Esophagus muscularis mucosa (tissue), 4 donors: ENCODE data around the gene LIN52. TPM values are rescaled to one million over a fixed set of nuclear protein-coding genes. Genes with fewer than 3 reads are reported as not detected.
A peak's percentile ranks its signal among the peaks of the same experiment; 100 is the strongest.

Source experiments
- DNase-seq: peaks from one replicate; pipeline ENCODE4 v3.0.0-alpha.2; 2017; ENCODE audit errors: extremely low spot score
- H3K27ac ChIP-seq, 4 donors: fragments of 200-600 bp; sonication (generic); replicated peaks in 1 of 4; 1 replicate in 3 of 4; 2 replicates in 1 of 4; pipeline ENCODE4 v1.5.1; 2016 to 2019; ENCODE audit warnings: mild to moderate bottlenecking in 1 of 4
- H3K27me3 ChIP-seq, 4 donors: fragments of 200-600 bp; sonication (generic); one replicate each; pipeline versions ENCODE4 v1.5.1 to v1.6.0; 2016 to 2019
- H3K36me3 ChIP-seq, 4 donors: fragments of 200-600 bp; sonication (generic); one replicate each; pipeline ENCODE4 v1.5.1; 2016 to 2019
- H3K4me1 ChIP-seq, 4 donors: fragments of 200-600 bp; sonication (generic); one replicate each; pipeline ENCODE4 v1.5.1; 2016 to 2019
- H3K4me3 ChIP-seq, 4 donors: fragments of 200-600 bp; sonication (generic); 1 replicate in 2 of 4; 2 replicates in 2 of 4; pipeline ENCODE4 v1.5.1; 2016 to 2019; ENCODE audit warnings: mild to moderate bottlenecking in 4 of 4, moderate library complexity in 1 of 4
- H3K9me3 ChIP-seq, 4 donors: fragments of 200-600 bp; sonication (generic); 1 replicate in 3 of 4; 2 replicates in 1 of 4; pipeline ENCODE4 v1.5.1; 2016 to 2019
- EP300 ChIP-seq: sonication (generic); formaldehyde crosslinking; IDR thresholded peaks from one replicate; pipeline ENCODE4 v1.6.1; 2017; ENCODE audit warnings: antibody characterized with exemption
- POLR2A ChIP-seq: fragments of 450-650 bp; IDR thresholded peaks from one replicate; pipeline ENCODE4 v1.6.1; 2017; ENCODE audit warnings: antibody characterized with exemption, moderate library complexity, mild to moderate bottlenecking, low read depth
- POLR2AphosphoS5 ChIP-seq, 2 donors: sonication (generic); formaldehyde crosslinking; IDR thresholded peaks; one replicate each; pipeline ENCODE4 v1.6.1; 2017; ENCODE audit warnings: antibody characterized with exemption in 2 of 2
- WGBS: methylation state at CpG from one replicate; pipeline ENCODE4 v1.1.5; 2018; 5-methylcytosine and 5-hydroxymethylcytosine counted together
- intact Hi-C: fragments of 100-400 bp; cut with DNase I; formaldehyde crosslinking; loops from one replicate; pipeline ENCODE4 v1.15.1; 2023
- total RNA-seq, 4 donors: library from RNA; depleted of rRNA; stranded (reverse); fragments of >200 nt; gene quantifications; one replicate each; pipeline versions ENCODE4 v1.1.0 to v1.2.1, GENCODE V29; 2016
- TF ChIP-seq, protein P1 (sequence below), 3 experiments: fragments of 200-600 bp in 2 of 3; fragments of 450-650 bp in 1 of 3; sonication (generic) in 2 of 3; IDR thresholded peaks; one replicate each; pipeline ENCODE4 v1.5.1; 2017 to 2019; ENCODE audit warnings: antibody characterized with exemption in 3 of 3, mild to moderate bottlenecking in 2 of 3, moderate library complexity in 1 of 3

The LIN52 gene
- total RNA-seq, 4 donors from 2014 or later, result 8.4 to 13.5 (median 11.7) TPM

DNA sequence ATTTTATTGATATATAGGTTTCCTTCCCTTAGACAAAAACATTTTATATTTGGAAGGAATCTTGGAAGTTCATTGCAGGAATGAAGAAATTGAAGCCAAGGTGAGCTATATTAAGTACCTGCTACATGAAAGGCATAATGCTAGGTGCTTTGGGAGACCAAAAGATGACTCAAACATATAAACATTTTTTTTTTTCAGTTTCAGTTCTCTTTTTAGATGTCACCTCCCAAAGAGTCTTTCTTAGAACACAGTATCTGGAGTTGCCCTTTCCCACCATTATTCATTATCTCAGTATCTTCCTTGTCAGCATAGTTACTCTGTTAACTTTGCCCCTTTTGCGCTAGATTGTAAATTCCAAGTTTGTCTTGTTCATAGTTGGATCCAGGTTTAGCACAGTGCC, 1.1 kb downstream of the LIN52 start:
- peaks cover 19 to 37% (median 35%) of the 10 kb centered on the region in 4 donors for H3K4me1 ChIP-seq
- no peak for DNase-seq
- no peaks in the 10 kb centered on the region for H3K27me3 ChIP-seq
- no peaks in the 10 kb centered on the region for H3K9me3 ChIP-seq
- TF ChIP-seq POLR2AphosphoS5 (IDR thresholded peaks at IDR 0.05), result no peak
- no peak for TF ChIP-seq EP300
- no peak for TF ChIP-seq POLR2A
- TF ChIP-seq, protein P1, sequence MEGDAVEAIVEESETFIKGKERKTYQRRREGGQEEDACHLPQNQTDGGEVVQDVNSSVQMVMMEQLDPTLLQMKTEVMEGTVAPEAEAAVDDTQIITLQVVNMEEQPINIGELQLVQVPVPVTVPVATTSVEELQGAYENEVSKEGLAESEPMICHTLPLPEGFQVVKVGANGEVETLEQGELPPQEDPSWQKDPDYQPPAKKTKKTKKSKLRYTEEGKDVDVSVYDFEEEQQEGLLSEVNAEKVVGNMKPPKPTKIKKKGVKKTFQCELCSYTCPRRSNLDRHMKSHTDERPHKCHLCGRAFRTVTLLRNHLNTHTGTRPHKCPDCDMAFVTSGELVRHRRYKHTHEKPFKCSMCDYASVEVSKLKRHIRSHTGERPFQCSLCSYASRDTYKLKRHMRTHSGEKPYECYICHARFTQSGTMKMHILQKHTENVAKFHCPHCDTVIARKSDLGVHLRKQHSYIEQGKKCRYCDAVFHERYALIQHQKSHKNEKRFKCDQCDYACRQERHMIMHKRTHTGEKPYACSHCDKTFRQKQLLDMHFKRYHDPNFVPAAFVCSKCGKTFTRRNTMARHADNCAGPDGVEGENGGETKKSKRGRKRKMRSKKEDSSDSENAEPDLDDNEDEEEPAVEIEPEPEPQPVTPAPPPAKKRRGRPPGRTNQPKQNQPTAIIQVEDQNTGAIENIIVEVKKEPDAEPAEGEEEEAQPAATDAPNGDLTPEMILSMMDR (IDR thresholded peaks at IDR 0.05), result no peak
- intact Hi-C loops, result no loop called here
- H3K36me3 ChIP-seq, result peaks cover 0 to 5% (median under 1%) of the 10 kb centered on the region in 4 donors
- WGBS, result 90% methylated on average over 1 of the region's 1 CpG
- peak overlapping the region; percentile 73 to 89 (median 82) for H3K4me3 ChIP-seq
- peak overlapping the region in 1 of 4 donors; percentile 93 for H3K27ac ChIP-seq

DNA sequence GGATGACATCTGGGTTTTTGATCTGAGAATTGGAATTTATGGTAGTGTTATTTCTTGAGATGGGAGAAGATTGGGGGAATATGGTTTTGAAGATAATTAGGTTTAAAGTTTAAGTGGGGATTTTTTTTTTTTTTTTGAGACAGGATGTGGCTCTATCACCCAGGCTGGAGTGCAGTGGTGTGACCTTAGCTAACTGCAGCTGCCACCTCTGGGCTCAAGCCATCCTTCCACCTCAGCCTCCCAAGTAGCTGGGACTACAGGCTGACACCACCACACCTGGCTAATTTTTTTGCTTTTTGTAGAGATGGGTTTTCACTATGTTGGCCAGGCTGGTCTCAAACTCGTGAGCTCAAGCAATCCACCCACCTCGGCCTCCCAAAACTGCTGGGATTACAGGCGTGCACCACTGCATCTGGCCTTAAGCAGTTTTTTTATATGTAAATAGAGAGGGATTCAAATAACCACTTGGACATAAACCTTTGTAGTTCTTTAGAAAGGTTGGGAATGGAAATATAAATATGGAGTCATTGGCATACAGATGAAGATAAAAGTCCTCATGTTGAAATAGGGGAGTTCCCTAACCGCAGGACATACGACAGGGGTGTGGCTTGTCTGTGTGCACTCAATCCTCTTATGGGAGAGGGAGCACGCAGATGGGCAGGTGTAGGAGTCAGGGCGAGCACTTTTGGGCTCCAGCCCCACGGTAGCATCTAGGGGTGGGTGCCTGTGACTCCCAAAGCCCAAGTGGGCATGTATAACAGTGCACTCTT, 4.7 kb downstream of the LIN52 start:
- H3K36me3 ChIP-seq, result peaks cover 7 to 39% (median 18%) of the 10 kb centered on the region in 4 donors
- H3K4me1 ChIP-seq, result peaks cover 9 to 15% (median 14%) of the 10 kb centered on the region in 4 donors
- TF ChIP-seq, protein P1 (IDR thresholded peaks at IDR 0.05), result no peak
- H3K4me3 ChIP-seq, result no peak overlapping the region
- no peaks in the 10 kb centered on the region for H3K9me3 ChIP-seq
- H3K27me3 ChIP-seq, result no peaks in the 10 kb centered on the region
- intact Hi-C loops, result no loop called here
- DNase-seq, result no peak
- no peak overlapping the region for H3K27ac ChIP-seq
- 92% methylated on average over 8 of the region's 8 CpGs for WGBS

DNA sequence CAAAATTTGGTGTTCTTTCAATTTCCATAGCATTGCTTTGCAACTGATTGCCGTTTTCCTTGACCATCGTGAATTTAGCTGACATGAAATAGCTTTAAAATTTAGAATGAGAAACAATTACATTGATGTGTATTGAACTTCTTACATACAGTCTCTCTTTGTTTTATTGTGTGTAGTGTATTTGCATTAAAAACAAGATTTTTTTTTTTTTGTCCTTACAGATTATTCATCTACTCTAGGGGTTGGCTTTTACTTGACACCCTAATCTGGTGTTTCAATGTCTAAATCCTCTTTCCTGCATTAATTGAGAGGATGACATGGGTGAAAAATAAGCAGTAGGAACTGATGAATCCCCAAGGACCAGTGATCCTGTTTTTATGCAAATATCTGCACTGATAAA, 20.6 kb downstream of the LIN52 start:
- 91% methylated on average over 2 of the region's 2 CpGs for WGBS
- intact Hi-C loops, result no loop called here
- Histone ChIP-seq H3K4me1 (no peaks in the 10 kb centered on the region), H3K27me3 (no peaks in the 10 kb centered on the region), H3K9me3 (no peaks in the 10 kb centered on the region), H3K4me3 (no peak overlapping the region), H3K36me3 (peaks cover 10 to 74% (median 32%) of the 10 kb centered on the region in 4 donors), H3K27ac (no peak overlapping the region)
- no peak for DNase-seq
- TF ChIP-seq, protein P1 (IDR thresholded peaks at IDR 0.05), result no peak
- TF ChIP-seq EP300 (no peak), POLR2AphosphoS5 (IDR thresholded peaks at IDR 0.05) (no peak), POLR2A (no peak)

DNA sequence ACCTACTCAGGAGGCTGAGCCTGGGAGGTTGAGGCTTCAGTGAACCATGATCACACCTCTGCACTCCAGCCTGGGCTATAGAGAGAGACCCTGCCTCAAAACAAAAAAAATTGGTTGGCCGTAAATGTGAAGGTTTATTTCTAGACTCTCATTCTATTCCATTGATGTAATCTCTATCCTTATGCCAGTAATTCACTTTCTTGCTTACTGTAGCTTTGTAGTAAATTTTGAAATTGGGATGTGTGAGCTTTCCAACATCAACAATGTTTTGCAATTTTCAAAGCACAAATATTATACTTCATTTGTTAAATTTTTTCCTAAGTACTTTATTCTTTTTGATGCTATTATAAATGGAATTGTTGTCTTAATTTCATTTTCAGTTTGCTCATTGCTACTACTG, 24.6 kb downstream of the LIN52 start:
- Histone ChIP-seq H3K4me3 (no peak overlapping the region), H3K27me3 (no peaks in the 10 kb centered on the region), H3K27ac (no peak overlapping the region), H3K4me1 (no peaks in the 10 kb centered on the region), H3K9me3 (no peaks in the 10 kb centered on the region), H3K36me3 (peaks cover 0 to 69% (median 22%) of the 10 kb centered on the region in 4 donors)
- DNase-seq, result no peak
- TF ChIP-seq POLR2A (no peak), POLR2AphosphoS5 (IDR thresholded peaks at IDR 0.05) (no peak), EP300 (no peak)
- TF ChIP-seq, protein P1 (IDR thresholded peaks at IDR 0.05), result no peak
- intact Hi-C loops, result no loop called here
- WGBS, result 79% methylated on average over 1 of the region's 1 CpG
